HG03097 (cell line): ENCODE results near the gene RMC1.
"Not testable (repeated sequence)": the region's sequence is repeated elsewhere in the genome, so short reads cannot be mapped to it uniquely, and the experiment has no call there.

Source experiments
- ATAC-seq: cut with Tn5 transposase; IDR thresholded peaks from one replicate; pipeline ENCODE4 v1.9.1; 2021; ENCODE audit not compliant: unreplicated experiment, low FRiP score

Gene RMC1

GRCh38 chr18:23503038-23503962 is at the start of gene RMC1:
Gene RMC1, plus strand, starts transcription at chr18:23503511. Its CDS starts 108 bp downstream, at chr18:23503619.
- peak; percentile 76 for ATAC-seq

GRCh38 chr18:23453680-23454058 is 49.6 kb upstream of the RMC1 start:
- ATAC-seq, result no peak

DNA sequence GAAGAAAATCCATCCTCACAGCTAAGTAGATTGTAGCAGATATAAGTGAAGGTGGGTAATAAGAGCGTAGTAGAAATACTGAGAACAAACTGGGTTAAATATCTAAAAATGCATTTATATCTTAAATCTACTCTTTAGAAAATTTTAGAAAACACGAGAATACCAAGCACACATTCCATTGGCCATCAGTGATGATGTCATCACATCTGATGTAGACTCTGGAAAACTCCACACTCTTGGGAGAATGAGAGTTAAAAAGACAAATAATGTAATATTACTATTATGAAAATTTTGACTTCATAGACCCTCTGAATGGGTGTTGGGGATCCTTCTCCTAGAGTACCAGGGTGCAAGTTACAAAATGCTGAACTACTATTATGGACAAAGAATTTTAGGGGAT is 46.5 kb upstream of the RMC1 start:
- no peak for ATAC-seq

- ATAC-seq, result no peak
These were observed 44.3 kb upstream of the RMC1 start for GRCh38 chr18:23458830-23459529.

DNA sequence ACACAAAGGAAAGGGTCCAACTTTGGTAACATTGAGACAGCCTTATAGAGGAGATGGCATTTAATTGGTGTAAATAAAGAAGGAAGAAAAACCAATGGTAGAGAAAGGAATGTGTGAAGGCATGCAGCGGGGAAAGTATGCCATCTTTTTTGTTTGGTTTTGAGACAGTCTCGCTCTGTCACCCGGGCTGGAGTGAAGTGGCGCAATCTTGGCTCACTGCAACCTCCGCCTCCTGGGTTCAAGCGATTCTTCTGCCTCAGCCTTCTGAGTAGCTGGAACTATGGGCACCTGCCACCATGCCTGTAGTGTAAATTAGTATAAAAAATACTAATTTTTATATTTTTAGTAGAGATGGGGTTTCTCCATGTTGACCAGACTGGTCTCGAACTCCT is 43.8 kb upstream of the RMC1 start:
- no peak for ATAC-seq

- ATAC-seq, result no peak
These were observed 42.7 kb upstream of the RMC1 start for GRCh38 chr18:23460285-23461273.

DNA sequence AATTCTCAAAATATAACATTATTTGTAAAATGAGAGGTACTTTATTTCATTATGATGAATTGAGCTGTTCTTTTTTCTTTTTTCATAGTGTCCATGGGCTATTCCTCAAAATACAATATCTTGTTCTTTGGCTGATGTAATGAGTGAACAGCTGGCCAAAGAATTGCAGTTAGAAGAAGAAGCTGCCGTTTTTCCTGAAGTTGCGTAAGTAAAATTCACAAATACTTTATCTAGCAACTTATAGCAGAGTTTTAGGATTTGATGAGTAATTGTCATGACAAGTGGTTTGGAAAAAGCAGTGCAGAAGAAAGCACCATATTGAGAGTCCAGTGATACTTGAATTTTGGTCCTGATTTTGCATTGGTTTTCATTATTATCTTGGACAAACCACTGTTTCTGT is 40.4 kb upstream of the RMC1 start:
- ATAC-seq, result no peak

GRCh38 chr18:23468753-23469459 is 34.4 kb upstream of the RMC1 start:
- no peak for ATAC-seq

GRCh38 chr18:23470620-23471387 is 32.5 kb upstream of the RMC1 start:
- ATAC-seq, result no peak

- ATAC-seq, result no peak
These were observed 31.8 kb upstream of the RMC1 start for GRCh38 chr18:23471486-23471885.

GRCh38 chr18:23479829-23480505 is 23.3 kb upstream of the RMC1 start:
- ATAC-seq, result no peak

DNA sequence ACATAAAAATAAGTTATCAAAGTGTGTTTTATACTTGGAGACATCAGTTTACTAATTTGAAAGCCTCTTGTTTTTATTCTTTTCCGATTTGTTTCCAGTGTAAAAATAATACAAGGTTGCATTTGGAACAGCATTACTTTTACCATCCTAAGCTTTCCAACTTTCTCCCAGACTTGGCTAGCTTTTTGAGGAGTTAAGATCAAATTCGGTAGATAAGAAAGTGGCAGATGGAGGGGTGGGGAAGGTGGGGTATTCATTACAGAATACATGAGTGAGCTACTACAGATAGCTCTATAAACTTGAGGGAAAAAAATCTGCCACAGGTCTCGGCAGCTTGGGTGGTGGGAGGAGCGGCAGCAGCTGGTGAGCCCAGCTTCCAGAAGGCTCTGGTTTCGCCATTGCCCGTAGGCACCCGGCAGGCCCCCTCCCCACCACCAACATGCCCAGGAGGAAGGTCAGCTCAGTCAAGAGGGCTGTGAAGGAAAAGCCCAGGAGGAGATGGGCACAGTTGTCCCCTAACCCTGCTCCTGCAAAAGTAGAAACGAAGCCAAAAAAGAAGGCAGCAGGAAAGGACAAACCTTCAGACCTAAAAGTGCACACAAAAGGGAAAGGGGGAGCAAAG is 18.6 kb upstream of the RMC1 start:
- no peak for ATAC-seq

GRCh38 chr18:23485386-23485785 is 17.9 kb upstream of the RMC1 start:
- ATAC-seq, result no peak

DNA sequence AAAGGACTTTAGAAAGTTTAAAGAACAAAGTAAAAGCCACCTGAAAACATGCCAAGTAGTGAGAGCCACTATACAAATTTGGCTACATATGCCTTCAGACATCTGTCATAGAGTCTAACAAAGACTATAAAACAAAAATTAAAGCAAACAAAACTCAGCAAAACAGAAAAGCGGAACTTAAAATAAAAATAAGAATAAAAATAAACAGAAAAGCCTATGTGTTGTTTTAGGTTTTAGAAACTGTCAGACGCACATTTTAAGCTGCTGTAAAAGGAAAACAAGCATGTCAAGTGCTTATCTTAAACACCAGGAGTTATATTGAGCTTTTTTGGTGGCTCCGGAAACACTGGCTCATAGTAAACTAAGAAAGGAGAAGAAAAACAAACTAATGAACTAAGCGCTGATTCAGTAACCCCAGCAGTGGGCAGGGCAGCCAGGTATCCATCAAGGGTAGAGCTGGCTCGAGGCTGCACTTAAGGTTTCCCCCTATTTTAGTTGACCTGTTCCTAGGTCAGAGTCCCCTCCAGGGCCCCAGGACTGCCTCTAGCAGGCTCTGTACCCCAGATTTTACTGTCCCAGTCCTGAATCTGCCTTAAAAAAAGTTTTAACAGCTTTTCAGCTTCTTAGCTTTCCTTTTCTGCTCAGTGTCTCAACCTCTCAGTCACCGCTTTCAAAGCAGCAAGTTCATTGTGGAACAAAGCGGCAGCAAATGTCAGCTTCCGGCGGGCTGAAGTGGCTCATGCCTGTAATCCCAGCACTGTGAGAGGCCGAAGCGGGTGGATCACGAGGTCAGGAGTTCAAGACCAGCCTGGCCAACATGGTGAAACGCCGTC is 15.4 kb upstream of the RMC1 start:
- peak; percentile 62 for ATAC-seq

DNA sequence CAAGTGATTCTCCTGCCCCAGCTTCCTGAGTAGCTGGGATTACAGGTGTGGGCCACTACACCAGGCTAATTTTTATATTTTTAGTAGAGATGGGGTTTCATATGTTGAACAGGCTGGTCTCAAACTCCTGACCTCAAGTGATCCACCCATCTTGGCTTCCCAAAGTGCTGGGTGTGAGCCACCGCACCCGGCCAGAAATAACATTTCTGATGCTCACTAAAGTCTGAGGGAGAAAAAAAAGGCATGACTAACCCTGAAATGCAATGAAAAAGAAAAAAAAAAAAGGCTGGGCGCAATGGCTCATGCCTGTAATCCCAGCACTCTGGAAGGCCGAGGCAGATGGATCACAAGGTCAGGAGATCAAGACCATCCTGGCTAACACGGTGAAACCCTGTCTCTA is 13.7 kb upstream of the RMC1 start:
- not testable (repeated sequence) for ATAC-seq

GRCh38 chr18:23493654-23494053 is 9.7 kb upstream of the RMC1 start:
- no peak for ATAC-seq

DNA sequence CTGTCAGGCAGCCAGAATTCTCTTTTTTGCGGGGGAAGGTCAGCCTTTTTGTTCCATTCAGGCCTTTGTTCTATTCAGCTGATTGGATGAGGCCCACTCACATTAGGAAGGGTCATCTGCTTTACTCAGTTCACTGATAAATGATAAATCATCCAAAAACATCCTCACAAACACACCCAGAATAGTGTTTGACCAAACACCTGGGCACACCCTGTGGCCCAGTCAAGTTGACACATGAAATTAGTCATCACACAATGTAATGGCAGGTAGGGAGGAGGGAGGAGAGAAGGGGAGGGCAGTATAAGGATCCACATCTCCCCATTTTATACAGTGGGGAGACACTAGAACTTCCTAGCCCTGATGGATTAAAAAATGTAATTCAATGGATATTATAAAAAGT is 8.3 kb upstream of the RMC1 start:
- no peak for ATAC-seq
